Liver (tissue), 3 donors: ENCODE results near the gene PDZK1.

Source experiments
- ATF3 ChIP-seq: IDR thresholded peaks from 2 replicates; pipeline ENCODE4 v1.6.1; 2016; ENCODE audit warnings: antibody characterized with exemption
- CTCF ChIP-seq: fragments of 150-350 bp; IDR thresholded peaks from 2 replicates; pipeline ENCODE4 v1.5.1; 2017; ENCODE audit warnings: improper control_type of control experiment, low read depth, low read length; ENCODE audit not compliant: missing input control
- GABPA ChIP-seq, 2 donors: IDR thresholded peaks in 1 of 2; conservative IDR thresholded peaks in 1 of 2; 2 replicates each; pipeline ENCODE4 v1.6.1; 2016; ENCODE audit warnings: antibody characterized with exemption in 2 of 2, mild to moderate bottlenecking in 1 of 2, moderate library complexity in 1 of 2
- JUND ChIP-seq, 2 donors: IDR thresholded peaks; 2 replicates each; pipeline ENCODE4 v1.6.1; 2016; ENCODE audit warnings: antibody characterized with exemption in 2 of 2
- NR2F2 ChIP-seq: IDR thresholded peaks from 2 replicates; pipeline ENCODE4 v1.6.1; 2016; ENCODE audit warnings: antibody characterized with exemption
- RAD21 ChIP-seq, 2 donors: IDR thresholded peaks; 2 replicates each; pipeline ENCODE4 v1.6.1; 2016; ENCODE audit warnings: antibody characterized with exemption in 2 of 2, mild to moderate bottlenecking in 2 of 2
- RXRA ChIP-seq, 2 donors: IDR thresholded peaks; 2 replicates each; pipeline ENCODE4 v1.6.1; 2017 to 2018; ENCODE audit warnings: antibody characterized with exemption in 2 of 2, mild to moderate bottlenecking in 1 of 2
- TAF1 ChIP-seq: conservative IDR thresholded peaks from 2 replicates; pipeline ENCODE4 v1.6.1; 2016; ENCODE audit warnings: antibody characterized with exemption, mild to moderate bottlenecking
- YY1 ChIP-seq: IDR thresholded peaks from 2 replicates; pipeline ENCODE4 v1.6.1; 2016; ENCODE audit warnings: antibody characterized with exemption, mild to moderate bottlenecking
- TF ChIP-seq, protein P1 (sequence below): IDR thresholded peaks from 2 replicates; pipeline ENCODE4 v1.6.1; 2016; ENCODE audit warnings: antibody characterized with exemption, mild to moderate bottlenecking
- donor health status: healthy.
- donor health status: healthy.

DNA sequence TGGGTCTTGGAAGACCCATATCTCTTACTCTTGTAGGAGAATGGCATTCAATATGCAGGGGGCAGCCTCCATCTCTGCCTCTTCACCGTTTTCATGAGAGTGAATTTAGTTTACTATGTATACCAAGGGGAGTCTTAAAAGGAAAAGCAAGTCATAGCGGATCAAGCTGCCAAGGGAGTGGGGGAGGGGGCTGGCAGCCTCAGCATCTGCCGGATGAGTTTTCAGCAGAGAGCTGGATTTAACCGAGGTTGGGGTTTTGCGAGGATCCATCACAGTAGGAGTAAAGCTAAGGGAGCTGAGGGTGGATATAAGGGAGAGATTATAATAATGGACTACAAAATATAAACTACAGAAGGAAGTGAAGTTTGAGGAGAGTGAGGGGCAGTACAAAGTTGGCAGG is 22.0 kb upstream of the PDZK1 start:
- TF ChIP-seq CTCF (no peak), TAF1 (no peak), RAD21 (IDR thresholded peaks at IDR 0.05) (no peak), ATF3 (no peak), JUND (IDR thresholded peaks at IDR 0.05) (no peak), RXRA (IDR thresholded peaks at IDR 0.05) (no peak), NR2F2 (no peak), YY1 (no peak), GABPA (IDR thresholded peaks at IDR 0.05 in 1 of 2, conservative IDR thresholded peaks at IDR 0.05 in 1 of 2) (no peak)
- TF ChIP-seq, protein P1, sequence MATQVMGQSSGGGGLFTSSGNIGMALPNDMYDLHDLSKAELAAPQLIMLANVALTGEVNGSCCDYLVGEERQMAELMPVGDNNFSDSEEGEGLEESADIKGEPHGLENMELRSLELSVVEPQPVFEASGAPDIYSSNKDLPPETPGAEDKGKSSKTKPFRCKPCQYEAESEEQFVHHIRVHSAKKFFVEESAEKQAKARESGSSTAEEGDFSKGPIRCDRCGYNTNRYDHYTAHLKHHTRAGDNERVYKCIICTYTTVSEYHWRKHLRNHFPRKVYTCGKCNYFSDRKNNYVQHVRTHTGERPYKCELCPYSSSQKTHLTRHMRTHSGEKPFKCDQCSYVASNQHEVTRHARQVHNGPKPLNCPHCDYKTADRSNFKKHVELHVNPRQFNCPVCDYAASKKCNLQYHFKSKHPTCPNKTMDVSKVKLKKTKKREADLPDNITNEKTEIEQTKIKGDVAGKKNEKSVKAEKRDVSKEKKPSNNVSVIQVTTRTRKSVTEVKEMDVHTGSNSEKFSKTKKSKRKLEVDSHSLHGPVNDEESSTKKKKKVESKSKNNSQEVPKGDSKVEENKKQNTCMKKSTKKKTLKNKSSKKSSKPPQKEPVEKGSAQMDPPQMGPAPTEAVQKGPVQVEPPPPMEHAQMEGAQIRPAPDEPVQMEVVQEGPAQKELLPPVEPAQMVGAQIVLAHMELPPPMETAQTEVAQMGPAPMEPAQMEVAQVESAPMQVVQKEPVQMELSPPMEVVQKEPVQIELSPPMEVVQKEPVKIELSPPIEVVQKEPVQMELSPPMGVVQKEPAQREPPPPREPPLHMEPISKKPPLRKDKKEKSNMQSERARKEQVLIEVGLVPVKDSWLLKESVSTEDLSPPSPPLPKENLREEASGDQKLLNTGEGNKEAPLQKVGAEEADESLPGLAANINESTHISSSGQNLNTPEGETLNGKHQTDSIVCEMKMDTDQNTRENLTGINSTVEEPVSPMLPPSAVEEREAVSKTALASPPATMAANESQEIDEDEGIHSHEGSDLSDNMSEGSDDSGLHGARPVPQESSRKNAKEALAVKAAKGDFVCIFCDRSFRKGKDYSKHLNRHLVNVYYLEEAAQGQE: no peak
